GM18511 (cell line): ENCODE measurements around the gene FYB2.

Source experiments
- ATAC-seq: cut with Tn5 transposase; IDR thresholded peaks from one replicate; pipeline ENCODE4 v1.9.1; 2021; ENCODE audit warnings: mild to moderate bottlenecking, moderate library complexity; ENCODE audit not compliant: unreplicated experiment

The FYB2 gene

GRCh38 chr1:56819387-56819899 lies at the start of gene FYB2:
Gene FYB2, minus strand, starts transcription at chr1:56819404. Its CDS starts 114 bp downstream, at chr1:56819290.
- ATAC-seq: no peak

- no peak for ATAC-seq
These were observed 49.6 kb upstream of the FYB2 start for GRCh38 chr1:56868761-56869160.

GRCh38 chr1:56867491-56867890 lies 48.3 kb upstream of the FYB2 start:
- no peak for ATAC-seq

- no peak for ATAC-seq
These were observed 47.5 kb upstream of the FYB2 start for GRCh38 chr1:56866656-56867055.

- ATAC-seq: no peak
These were observed 45.2 kb upstream of the FYB2 start for GRCh38 chr1:56864430-56864829.

GRCh38 chr1:56863265-56863992 lies 44.2 kb upstream of the FYB2 start:
- no peak for ATAC-seq

- no peak for ATAC-seq
These were observed 40.1 kb upstream of the FYB2 start for GRCh38 chr1:56859287-56859686.

- ATAC-seq: no peak
These were observed 37.0 kb upstream of the FYB2 start for GRCh38 chr1:56856186-56856585.

GRCh38 chr1:56855190-56855589 lies 36.0 kb upstream of the FYB2 start:
- no peak for ATAC-seq

- no peak for ATAC-seq
These were observed 35.4 kb upstream of the FYB2 start, which contains the start of gene C8A for GRCh38 chr1:56854521-56855099. Gene C8A, plus strand, starts transcription at chr1:56854797. Its CDS starts 105 bp downstream, at chr1:56854902.

- no peak for ATAC-seq
These were observed 33.3 kb upstream of the FYB2 start for GRCh38 chr1:56852476-56852875.

- no peak for ATAC-seq
These were observed 31.7 kb upstream of the FYB2 start for GRCh38 chr1:56850922-56851321.

GRCh38 chr1:56850411-56850810 lies 31.2 kb upstream of the FYB2 start:
- no peak for ATAC-seq

GRCh38 chr1:56849750-56850149 lies 30.5 kb upstream of the FYB2 start:
- no peak for ATAC-seq

- no peak for ATAC-seq
These were observed 26.1 kb upstream of the FYB2 start for GRCh38 chr1:56845343-56845742.

- ATAC-seq: no peak
These were observed 25.4 kb upstream of the FYB2 start for GRCh38 chr1:56844545-56845136.

- no peak for ATAC-seq
These were observed 24.3 kb upstream of the FYB2 start for GRCh38 chr1:56843544-56843943.

- ATAC-seq: no peak
These were observed 19.6 kb upstream of the FYB2 start for GRCh38 chr1:56838759-56839158.

GRCh38 chr1:56837244-56837939 lies 18.2 kb upstream of the FYB2 start:
- no peak for ATAC-seq

GRCh38 chr1:56836359-56836758 lies 17.2 kb upstream of the FYB2 start:
- no peak for ATAC-seq

- no peak for ATAC-seq
These were observed 16.5 kb upstream of the FYB2 start for GRCh38 chr1:56835657-56836056.
